Measurements from ENCODE around the gene RNASE13. TPM values are rescaled to one million over a fixed set of nuclear protein-coding genes. Genes with fewer than 3 reads are reported as not detected.

Gene RNASE13
- total RNA-seq, 2 experiments from 2014 or later = not detected

DNA sequence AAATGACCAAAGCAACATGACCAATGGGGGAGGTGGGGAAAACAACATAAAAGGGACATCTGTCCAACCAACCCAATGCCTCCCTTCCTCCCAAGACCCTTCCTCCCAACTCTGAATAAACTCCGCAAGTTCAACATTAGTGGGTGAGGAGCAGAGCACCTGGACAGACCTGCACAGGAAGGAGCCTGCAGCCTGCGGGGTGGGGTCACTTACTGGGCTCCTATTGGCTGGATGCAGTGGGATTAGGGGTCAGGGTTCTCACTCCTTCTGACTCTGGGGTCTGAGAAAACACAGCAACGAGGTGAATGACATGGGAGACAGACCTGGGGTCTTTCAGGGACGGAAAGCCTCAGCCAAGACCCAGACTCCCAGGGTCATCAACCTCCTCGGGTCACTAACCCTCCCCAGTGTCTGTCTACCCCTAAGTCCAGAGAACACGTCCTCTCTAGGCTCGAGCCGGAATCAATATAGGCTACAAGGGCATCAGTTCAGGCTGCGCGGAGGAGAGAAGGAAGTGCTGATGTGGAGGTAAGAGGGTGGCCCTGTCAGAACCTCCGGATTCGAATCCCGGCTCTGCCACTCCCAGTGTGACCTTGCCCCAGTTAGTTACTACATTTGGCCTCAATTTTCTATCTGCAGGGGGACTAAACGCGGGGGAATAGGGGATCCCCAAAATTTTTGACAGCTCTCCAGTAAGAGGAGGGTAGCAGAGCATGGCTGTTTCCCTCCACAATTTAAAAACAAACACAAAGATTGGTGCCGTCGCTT, 10.6 kb downstream of the RNASE13 start:
- no peaks in the 10 kb centered on the region for H3K4me1 ChIP-seq (ENCODE audit: insufficient read depth, low read length, poor library complexity, severe bottlenecking)
- H2AFZ ChIP-seq (ENCODE audit: low read length) = no peak overlapping the region
- H3K27ac ChIP-seq (ENCODE audit: low read depth, low read length, poor library complexity, severe bottlenecking) = no peak overlapping the region
- H3K9me2 ChIP-seq (ENCODE audit: insufficient read depth, low read length) = no peaks in the 10 kb centered on the region
- no peaks in the 10 kb centered on the region for H3K36me3 ChIP-seq (ENCODE audit: insufficient read depth, low read length)
- no peaks in the 10 kb centered on the region for H3K9me3 ChIP-seq (ENCODE audit: low read length)
- ChIA-PET CTCF (ENCODE audit: unreplicated experiment) (interaction anchor here (0.6 kb wide), 1 partner anchor 419 kb away, joined by 3 read pairs; no protein-coding TSS in a partner anchor), POLR2A (no interaction called here)
- TF ChIP-seq, protein P1, sequence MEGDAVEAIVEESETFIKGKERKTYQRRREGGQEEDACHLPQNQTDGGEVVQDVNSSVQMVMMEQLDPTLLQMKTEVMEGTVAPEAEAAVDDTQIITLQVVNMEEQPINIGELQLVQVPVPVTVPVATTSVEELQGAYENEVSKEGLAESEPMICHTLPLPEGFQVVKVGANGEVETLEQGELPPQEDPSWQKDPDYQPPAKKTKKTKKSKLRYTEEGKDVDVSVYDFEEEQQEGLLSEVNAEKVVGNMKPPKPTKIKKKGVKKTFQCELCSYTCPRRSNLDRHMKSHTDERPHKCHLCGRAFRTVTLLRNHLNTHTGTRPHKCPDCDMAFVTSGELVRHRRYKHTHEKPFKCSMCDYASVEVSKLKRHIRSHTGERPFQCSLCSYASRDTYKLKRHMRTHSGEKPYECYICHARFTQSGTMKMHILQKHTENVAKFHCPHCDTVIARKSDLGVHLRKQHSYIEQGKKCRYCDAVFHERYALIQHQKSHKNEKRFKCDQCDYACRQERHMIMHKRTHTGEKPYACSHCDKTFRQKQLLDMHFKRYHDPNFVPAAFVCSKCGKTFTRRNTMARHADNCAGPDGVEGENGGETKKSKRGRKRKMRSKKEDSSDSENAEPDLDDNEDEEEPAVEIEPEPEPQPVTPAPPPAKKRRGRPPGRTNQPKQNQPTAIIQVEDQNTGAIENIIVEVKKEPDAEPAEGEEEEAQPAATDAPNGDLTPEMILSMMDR (conservative IDR thresholded peaks at IDR 0.05; ENCODE audit: low read length) = no peak
- no peak for TF ChIP-seq EZH2phosphoT487 (IDR thresholded peaks at IDR 0.05; ENCODE audit: borderline replicate concordance, low read depth, low read length)
- H3K4me2 ChIP-seq (ENCODE audit: low read length) = no peak overlapping the region
- no peak for DNase-seq (ENCODE audit: low spot score)
- intact Hi-C loops (cut with micrococcal nuclease; ENCODE audit: unreplicated experiment) = no loop called here
- BruUV-seq (replicated peaks) = no TSS peak
- H3K4me3 ChIP-seq (ENCODE audit: low read depth, low read length, poor library complexity, severe bottlenecking) = no peak overlapping the region
- no peaks in the 10 kb centered on the region for H3K79me2 ChIP-seq (ENCODE audit: insufficient read depth, low read depth, low read length)
- no peaks in the 10 kb centered on the region for H4K20me1 ChIP-seq (ENCODE audit: insufficient read depth, low read length)

DNA sequence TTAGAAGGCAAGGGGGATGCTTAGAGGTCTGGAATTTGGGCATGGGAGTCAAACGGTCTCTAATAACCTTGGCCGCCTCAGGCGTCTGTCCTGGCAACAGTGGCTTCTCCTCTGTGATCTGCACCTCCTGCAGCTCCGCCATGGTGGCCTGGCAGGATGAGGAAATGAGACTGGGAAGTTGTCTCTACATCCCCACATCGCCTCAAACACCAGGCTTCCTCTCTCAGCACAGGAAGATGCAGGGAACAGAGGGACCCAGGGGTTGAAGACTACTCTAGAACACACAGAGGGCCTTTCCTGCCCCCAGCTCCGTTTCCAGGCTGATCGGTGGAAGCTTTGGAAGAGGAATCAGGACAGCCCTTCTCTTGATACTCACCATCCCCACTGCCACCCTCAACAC, 11.4 kb downstream of the RNASE13 start:
- Histone ChIP-seq H3K4me2 (ENCODE audit: low read length) (no peak overlapping the region), H2AFZ (ENCODE audit: low read length) (no peak overlapping the region), H3K27ac (ENCODE audit: low read depth, low read length, poor library complexity, severe bottlenecking) (no peak overlapping the region), H3K9me3 (ENCODE audit: low read length) (no peaks in the 10 kb centered on the region), H3K79me2 (ENCODE audit: insufficient read depth, low read depth, low read length) (no peaks in the 10 kb centered on the region), H3K9me2 (ENCODE audit: insufficient read depth, low read length) (no peaks in the 10 kb centered on the region), H3K4me1 (ENCODE audit: insufficient read depth, low read length, poor library complexity, severe bottlenecking) (no peaks in the 10 kb centered on the region), H3K36me3 (ENCODE audit: insufficient read depth, low read length) (no peaks in the 10 kb centered on the region), H3K4me3 (ENCODE audit: low read depth, low read length, poor library complexity, severe bottlenecking) (no peak overlapping the region), H4K20me1 (ENCODE audit: insufficient read depth, low read length) (no peaks in the 10 kb centered on the region)
- ChIA-PET POLR2A (no interaction called here), CTCF (ENCODE audit: unreplicated experiment) (interaction anchor here (0.6 kb wide), 1 partner anchor 418 kb away, joined by 3 read pairs; no protein-coding TSS in a partner anchor)
- TF ChIP-seq EZH2phosphoT487 (IDR thresholded peaks at IDR 0.05; ENCODE audit: borderline replicate concordance, low read depth, low read length) = no peak
- TF ChIP-seq, protein P1 (conservative IDR thresholded peaks at IDR 0.05; ENCODE audit: low read length) = no peak
- intact Hi-C loops (cut with micrococcal nuclease; ENCODE audit: unreplicated experiment) = no loop called here
- BruUV-seq (replicated peaks) = no TSS peak
- no peak for DNase-seq (ENCODE audit: low spot score)

DNA sequence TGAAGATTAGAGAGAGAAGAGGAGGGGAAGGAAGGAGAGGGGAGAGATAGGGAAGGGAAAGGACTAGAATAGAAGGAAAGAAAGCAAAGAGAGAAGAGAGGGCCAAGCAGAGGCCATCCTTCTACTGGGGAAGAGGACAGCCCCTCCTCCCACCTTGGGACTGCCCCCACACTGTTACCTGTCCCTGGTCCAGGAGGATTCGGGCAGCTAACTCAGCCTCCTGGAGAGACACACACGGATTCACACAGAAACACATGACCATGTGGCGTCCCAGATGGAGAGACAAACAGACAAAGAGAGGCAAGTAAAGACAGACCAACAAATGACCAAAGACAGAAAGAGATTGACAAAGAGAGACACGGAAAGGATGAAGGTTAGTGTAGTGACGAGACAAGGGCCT, 11.9 kb downstream of the RNASE13 start:
- CTCF ChIA-PET (ENCODE audit: unreplicated experiment) = no interaction called here
- Histone ChIP-seq H3K36me3 (ENCODE audit: insufficient read depth, low read length) (no peaks in the 10 kb centered on the region), H3K79me2 (ENCODE audit: insufficient read depth, low read depth, low read length) (no peaks in the 10 kb centered on the region), H3K9me3 (ENCODE audit: low read length) (no peaks in the 10 kb centered on the region), H3K4me2 (ENCODE audit: low read length) (no peak overlapping the region), H4K20me1 (ENCODE audit: insufficient read depth, low read length) (no peaks in the 10 kb centered on the region), H3K4me1 (ENCODE audit: insufficient read depth, low read length, poor library complexity, severe bottlenecking) (no peaks in the 10 kb centered on the region), H2AFZ (ENCODE audit: low read length) (no peak overlapping the region), H3K27ac (ENCODE audit: low read depth, low read length, poor library complexity, severe bottlenecking) (no peak overlapping the region), H3K4me3 (ENCODE audit: low read depth, low read length, poor library complexity, severe bottlenecking) (no peak overlapping the region), H3K9me2 (ENCODE audit: insufficient read depth, low read length) (no peaks in the 10 kb centered on the region)
- POLR2A ChIA-PET = no interaction called here
- no TSS peak for BruUV-seq (replicated peaks)
- DNase-seq (ENCODE audit: low spot score) = no peak
- intact Hi-C loops (cut with micrococcal nuclease; ENCODE audit: unreplicated experiment) = no loop called here
- TF ChIP-seq, protein P1 (conservative IDR thresholded peaks at IDR 0.05; ENCODE audit: low read length) = no peak
- TF ChIP-seq EZH2phosphoT487 (IDR thresholded peaks at IDR 0.05; ENCODE audit: borderline replicate concordance, low read depth, low read length) = no peak
